HG02610 (cell line): Measurements from ENCODE around the gene HDAC4.

ENCODE experiments used
- ATAC-seq: cut with Tn5 transposase; IDR thresholded peaks from one replicate; pipeline ENCODE4 v1.9.1; 2021; ENCODE audit warnings: mild to moderate bottlenecking, moderate library complexity; ENCODE audit not compliant: unreplicated experiment

Gene HDAC4

GRCh38 chr2:239354132-239354790 lies 46.6 kb downstream of the HDAC4 start:
- no peak for ATAC-seq

GRCh38 chr2:239353692-239354091 lies 47.1 kb downstream of the HDAC4 start:
- no peak for ATAC-seq

GRCh38 chr2:239351687-239352086 lies 49.1 kb downstream of the HDAC4 start:
- ATAC-seq: no peak

- ATAC-seq: no peak
Observed at GRCh38 chr2:239349453-239350135, 51.2 kb downstream of the HDAC4 start.

- no peak for ATAC-seq
Observed at GRCh38 chr2:239348563-239349452, 52.0 kb downstream of the HDAC4 start.

- ATAC-seq: no peak
Observed at GRCh38 chr2:239346676-239347075, 54.1 kb downstream of the HDAC4 start.

- ATAC-seq: no peak
Observed at GRCh38 chr2:239345251-239345650, 55.6 kb downstream of the HDAC4 start.

GRCh38 chr2:239344857-239345216 lies 56.0 kb downstream of the HDAC4 start:
- no peak for ATAC-seq

GRCh38 chr2:239343946-239344856 lies 56.6 kb downstream of the HDAC4 start:
- ATAC-seq: no peak

GRCh38 chr2:239343460-239343859 lies 57.4 kb downstream of the HDAC4 start:
- no peak for ATAC-seq

- ATAC-seq: no peak
Observed at GRCh38 chr2:239341840-239342239, 59.0 kb downstream of the HDAC4 start.

- ATAC-seq: no peak
Observed at GRCh38 chr2:239341146-239341732, 59.6 kb downstream of the HDAC4 start.

- ATAC-seq: no peak
Observed at GRCh38 chr2:239339726-239340601, 60.9 kb downstream of the HDAC4 start.

- ATAC-seq: no peak
Observed at GRCh38 chr2:239339241-239339640, 61.6 kb downstream of the HDAC4 start.

- no peak for ATAC-seq
Observed at GRCh38 chr2:239337877-239338484, 62.8 kb downstream of the HDAC4 start.

GRCh38 chr2:239337122-239337876 lies 63.5 kb downstream of the HDAC4 start:
- no peak for ATAC-seq

GRCh38 chr2:239331560-239331959 lies 69.3 kb downstream of the HDAC4 start:
- ATAC-seq: no peak

GRCh38 chr2:239330836-239331235 lies 70.0 kb downstream of the HDAC4 start:
- ATAC-seq: no peak
